ENCODE measurements around the gene SLC35F4. TPM values are rescaled to one million over a fixed set of nuclear protein-coding genes. Genes with fewer than 3 reads are reported as not detected.

SLC35F4 gene
- total and polyA plus RNA-seq, 10 of the 15 experiments (the other 5 are each of a cell fraction or from before 2014, with no cell fraction given) = 0.06 to 0.30 TPM; not detected in 8

GRCh38 chr14:57641776-57642175, 224.1 kb downstream of the SLC35F4 start:
- WGBS (ENCODE audit: insufficient coverage, insufficient replicate concordance, low lambda C conversion rate, missing lambda C conversion rate) = 0% methylated on average over 1 of the region's 1 CpG
- FAIRE-seq = no peak
- POLR2A ChIA-PET = no interaction called here

GRCh38 chr14:57640036-57640435, 225.9 kb downstream of the SLC35F4 start:
- intact Hi-C loops (cut with micrococcal nuclease; ENCODE audit: unreplicated experiment) = no loop called here
- Histone ChIP-seq H3K27me3 (replicated peaks in 1 of 2; ENCODE audit: control insufficient read depth in 2 of 2, insufficient read depth in 2 of 2, low read length in 1 of 2) (no peaks in the 10 kb centered on the region), H3K79me2 (ENCODE audit: control insufficient read depth, insufficient read depth, low read length) (no peaks in the 10 kb centered on the region), H3K27ac (ENCODE audit: control insufficient read depth, insufficient read depth) (no peak overlapping the region), H3K4me3 (no peak overlapping the region), H2AFZ (ENCODE audit: control insufficient read depth, low read depth, low read length) (no peak overlapping the region), H3K36me3 (ENCODE audit: control insufficient read depth in 2 of 2, insufficient read depth in 2 of 2, low read length in 1 of 2) (no peaks in the 10 kb centered on the region), H3K9me3 (replicated peaks; ENCODE audit: control insufficient read depth, insufficient read depth, low read length) (no peaks in the 10 kb centered on the region), H3K4me1 (ENCODE audit: control insufficient read depth, insufficient read depth, low read length) (no peaks in the 10 kb centered on the region), H4K20me1 (ENCODE audit: control insufficient read depth, insufficient read depth) (no peaks in the 10 kb centered on the region), H3K4me2 (ENCODE audit: control insufficient read depth, insufficient read depth) (no peak overlapping the region), H3K9ac (ENCODE audit: control insufficient read depth, insufficient read depth, low read length) (no peak overlapping the region)
- SMC1A ChIA-PET (ENCODE audit: uncharacterized antibody, unreplicated experiment) = interaction anchor here (1.1 kb wide), 1 partner anchor 139 kb away, joined by 3 read pairs; no protein-coding TSS in a partner anchor
- POLR2A ChIA-PET = no interaction called here
- RAD21 ChIA-PET (ENCODE audit: unreplicated experiment) = no interaction called here
- DNase-seq (ENCODE audit: low read depth, low spot score) (no peak), FAIRE-seq (no peak), ATAC-seq (no peak)
- TF ChIP-seq TAF1 (IDR thresholded peaks at IDR 0.05; ENCODE audit: borderline replicate concordance, low read depth, low read length) (no peak), HDGF (IDR thresholded peaks at IDR 0.05) (no peak), ZNF24 (IDR thresholded peaks at IDR 0.05) (no peak), E4F1 (IDR thresholded peaks at IDR 0.05; ENCODE audit: borderline replicate concordance, partially characterized antibody) (no peak), SMARCA5 (IDR thresholded peaks at IDR 0.05) (no peak), EP300 (IDR thresholded peaks at IDR 0.05; ENCODE audit: borderline replicate concordance in 1 of 2, control insufficient read depth in 1 of 2, low read depth in 2 of 2, low read length in 2 of 2) (no peak), CHD1 (IDR thresholded peaks at IDR 0.05; ENCODE audit: low read depth, low read length) (no peak), SP1 (IDR thresholded peaks at IDR 0.05; ENCODE audit: low read depth, low read length) (no peak), NBN (IDR thresholded peaks at IDR 0.05) (no peak), ZNF384 (IDR thresholded peaks at IDR 0.05; ENCODE audit: borderline replicate concordance, low read depth, low read length) (no peak), MEF2A (IDR thresholded peaks at IDR 0.05; ENCODE audit: insufficient read depth, low read depth, low read length) (no peak), ZBTB4 (CRISPR knock-in tag; IDR thresholded peaks at IDR 0.05) (no peak)
- BruUV-seq (replicated peaks) = no TSS peak
- in situ Hi-C loops (cut with MboI) = no loop called here
- CTCF ChIA-PET = interaction anchor here (1.1 kb wide), 1 partner anchor 53 kb away, joined by 4 read pairs; no protein-coding TSS in a partner anchor

More at GRCh38 chr14:57641776-57642175, 224.1 kb downstream of the SLC35F4 start:
- Histone ChIP-seq H3K79me2 (ENCODE audit: control insufficient read depth, insufficient read depth, low read length) (no peaks in the 10 kb centered on the region), H4K20me1 (ENCODE audit: control insufficient read depth, insufficient read depth) (no peaks in the 10 kb centered on the region), H3K27ac (ENCODE audit: control insufficient read depth, insufficient read depth) (no peak overlapping the region), H3K4me3 (no peak overlapping the region), H3K4me1 (ENCODE audit: control insufficient read depth, insufficient read depth, low read length) (no peaks in the 10 kb centered on the region), H3K27me3 (replicated peaks in 1 of 2; ENCODE audit: control insufficient read depth in 2 of 2, insufficient read depth in 2 of 2, low read length in 1 of 2) (no peaks in the 10 kb centered on the region), H2AFZ (ENCODE audit: control insufficient read depth, low read depth, low read length) (no peak overlapping the region), H3K9ac (ENCODE audit: control insufficient read depth, insufficient read depth, low read length) (no peak overlapping the region), H3K9me3 (replicated peaks; ENCODE audit: control insufficient read depth, insufficient read depth, low read length) (no peaks in the 10 kb centered on the region), H3K36me3 (ENCODE audit: control insufficient read depth in 2 of 2, insufficient read depth in 2 of 2, low read length in 1 of 2) (no peaks in the 10 kb centered on the region), H3K4me2 (ENCODE audit: control insufficient read depth, insufficient read depth) (no peak overlapping the region)
- no TSS peak for BruUV-seq (replicated peaks)
- DNase-seq (ENCODE audit: low read depth, low spot score) (no peak), ATAC-seq (no peak)
- ChIA-PET RAD21 (ENCODE audit: unreplicated experiment) (no interaction called here), CTCF (no interaction called here), SMC1A (ENCODE audit: uncharacterized antibody, unreplicated experiment) (interaction anchor here (1.3 to 1.6 kb wide), 2 partner anchors 16 to 154 kb away, joined by 3 read pairs; no protein-coding TSS in a partner anchor)
- intact Hi-C loops (cut with micrococcal nuclease; ENCODE audit: unreplicated experiment) (no loop called here), in situ Hi-C loops (cut with MboI) (no loop called here)
- TF ChIP-seq CHD1 (IDR thresholded peaks at IDR 0.05; ENCODE audit: low read depth, low read length) (no peak), STAT3 (IDR thresholded peaks at IDR 0.05; ENCODE audit: low read depth, low read length) (no peak), NR2C1 (IDR thresholded peaks at IDR 0.05) (no peak)
